ENCODE measurements around the gene RAG1.
A peak's percentile ranks its signal among the peaks of the same experiment; 100 is the strongest.

Gene RAG1

GRCh38 chr11:36617543-36618362 is 49.9 kb downstream of the RAG1 start:
- H3K27ac ChIP-seq (ENCODE audit: low read depth, low read length): no peak overlapping the region
- H3K4me1 ChIP-seq (ENCODE audit: insufficient read depth, low read length): peaks cover 23% of the 10 kb centered on the region
- no peak overlapping the region for H3K4me3 ChIP-seq (ENCODE audit: low read depth in 1 of 2, low read length in 2 of 2)
- H3K9me3 ChIP-seq (ENCODE audit: low read length): no peaks in the 10 kb centered on the region
- no peaks in the 10 kb centered on the region for H3K36me3 ChIP-seq (ENCODE audit: insufficient read depth, low read length)
- no peak overlapping the region for H3K9ac ChIP-seq (ENCODE audit: low read length)
- no peaks in the 10 kb centered on the region for H3K27me3 ChIP-seq (ENCODE audit: control insufficient read depth in 1 of 2, insufficient read depth in 2 of 2, low read length in 2 of 2)

DNA sequence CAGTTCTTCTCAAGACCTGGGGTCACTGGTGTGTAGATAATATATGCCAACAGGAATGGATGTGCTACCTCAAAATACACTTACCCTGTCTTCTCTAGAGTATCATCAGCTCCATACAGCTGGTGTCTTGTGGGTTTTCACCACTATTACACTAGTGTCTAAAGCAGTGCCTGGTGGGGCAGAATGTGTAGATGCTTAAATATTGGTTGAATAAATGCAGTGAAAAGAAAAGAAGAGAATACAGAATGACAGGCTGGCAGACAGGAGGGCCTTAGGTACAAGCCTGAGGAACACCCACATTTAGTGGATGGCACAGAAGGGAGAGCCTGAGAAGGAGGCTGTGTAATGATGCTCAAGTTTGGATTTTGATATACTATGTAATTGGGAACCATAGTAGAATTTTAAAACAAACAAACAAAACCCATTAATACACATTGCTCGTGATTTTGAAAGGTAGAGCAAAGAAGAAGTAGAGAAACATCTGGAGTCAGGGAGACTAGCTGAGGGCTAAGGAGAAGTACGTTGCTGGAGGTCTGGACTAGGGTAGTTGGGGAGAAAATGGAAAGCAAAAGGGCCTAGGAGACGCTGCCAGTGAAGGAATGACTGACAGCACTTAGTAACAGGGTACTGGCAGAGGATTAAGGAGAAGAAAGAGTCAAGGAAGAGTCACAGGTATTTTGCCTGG is 50.7 kb downstream of the RAG1 start:
- H3K27me3 ChIP-seq (ENCODE audit: control insufficient read depth in 1 of 2, insufficient read depth in 2 of 2, low read length in 2 of 2): no peaks in the 10 kb centered on the region
- no peaks in the 10 kb centered on the region for H3K36me3 ChIP-seq (ENCODE audit: insufficient read depth, low read length)
- H3K27ac ChIP-seq (ENCODE audit: low read depth, low read length): no peak overlapping the region
- no peaks in the 10 kb centered on the region for H3K9me3 ChIP-seq (ENCODE audit: low read length)
- H3K4me1 ChIP-seq (ENCODE audit: insufficient read depth, low read length): peaks cover 23% of the 10 kb centered on the region
- H3K4me3 ChIP-seq (ENCODE audit: low read depth in 1 of 2, low read length in 2 of 2): peak overlapping the region in 1 of 2 donors; percentile 33
- H3K9ac ChIP-seq (ENCODE audit: low read length): peak overlapping the region; percentile 21

GRCh38 chr11:36619502-36619901 is 51.7 kb downstream of the RAG1 start:
- Histone ChIP-seq H3K27ac (ENCODE audit: low read depth, low read length) (peak overlapping the region; percentile 47), H3K36me3 (ENCODE audit: insufficient read depth, low read length) (no peaks in the 10 kb centered on the region), H3K9ac (ENCODE audit: low read length) (peak overlapping the region; percentile 21), H3K4me1 (ENCODE audit: insufficient read depth, low read length) (peaks cover 23% of the 10 kb centered on the region), H3K4me3 (ENCODE audit: low read depth in 1 of 2, low read length in 2 of 2) (peak overlapping the region in 1 of 2 donors; percentile 33), H3K9me3 (ENCODE audit: low read length) (no peaks in the 10 kb centered on the region), H3K27me3 (ENCODE audit: control insufficient read depth in 1 of 2, insufficient read depth in 2 of 2, low read length in 2 of 2) (no peaks in the 10 kb centered on the region)

DNA sequence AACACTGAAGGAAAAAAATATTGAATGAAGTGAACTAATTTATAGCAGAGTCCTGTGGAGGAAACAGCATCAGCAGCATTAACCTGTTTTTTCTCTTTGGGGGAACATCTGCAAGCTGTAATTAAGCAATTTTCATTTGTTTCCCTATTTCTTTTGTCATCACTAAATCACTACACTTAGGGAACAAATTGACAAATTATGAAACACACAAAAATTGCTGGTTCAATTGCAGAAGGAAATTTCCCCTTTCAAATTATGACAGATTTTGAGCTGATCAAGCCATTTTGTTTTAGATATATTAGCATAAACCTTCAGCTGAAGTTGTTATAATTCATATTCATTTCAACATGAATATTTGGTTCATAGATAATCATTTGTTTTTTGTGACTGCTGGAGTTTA is 52.4 kb downstream of the RAG1 start:
- Histone ChIP-seq H3K4me1 (ENCODE audit: insufficient read depth, low read length) (peaks cover 23% of the 10 kb centered on the region), H3K27me3 (ENCODE audit: control insufficient read depth in 1 of 2, insufficient read depth in 2 of 2, low read length in 2 of 2) (no peaks in the 10 kb centered on the region), H3K36me3 (ENCODE audit: insufficient read depth, low read length) (no peaks in the 10 kb centered on the region), H3K4me3 (ENCODE audit: low read depth in 1 of 2, low read length in 2 of 2) (no peak overlapping the region), H3K9ac (ENCODE audit: low read length) (no peak overlapping the region), H3K27ac (ENCODE audit: low read depth, low read length) (no peak overlapping the region), H3K9me3 (ENCODE audit: low read length) (no peaks in the 10 kb centered on the region)

- no peak overlapping the region for H3K27ac ChIP-seq (ENCODE audit: low read depth, low read length)
- H3K27me3 ChIP-seq (ENCODE audit: control insufficient read depth in 1 of 2, insufficient read depth in 2 of 2, low read length in 2 of 2): no peaks in the 10 kb centered on the region
- no peak overlapping the region for H3K4me3 ChIP-seq (ENCODE audit: low read depth in 1 of 2, low read length in 2 of 2)
- peaks cover 20% of the 10 kb centered on the region for H3K4me1 ChIP-seq (ENCODE audit: insufficient read depth, low read length)
- no peaks in the 10 kb centered on the region for H3K36me3 ChIP-seq (ENCODE audit: insufficient read depth, low read length)
- H3K9me3 ChIP-seq (ENCODE audit: low read length): no peaks in the 10 kb centered on the region
- H3K9ac ChIP-seq (ENCODE audit: low read length): no peak overlapping the region
These were observed 54.8 kb downstream of the RAG1 start for GRCh38 chr11:36622431-36623136.

- no peak overlapping the region for H3K4me3 ChIP-seq (ENCODE audit: low read depth in 1 of 2, low read length in 2 of 2)
- no peak overlapping the region for H3K27ac ChIP-seq (ENCODE audit: low read depth, low read length)
- H3K4me1 ChIP-seq (ENCODE audit: insufficient read depth, low read length): peaks cover 16% of the 10 kb centered on the region
- no peaks in the 10 kb centered on the region for H3K27me3 ChIP-seq (ENCODE audit: control insufficient read depth in 1 of 2, insufficient read depth in 2 of 2, low read length in 2 of 2)
- H3K9me3 ChIP-seq (ENCODE audit: low read length): no peaks in the 10 kb centered on the region
- H3K36me3 ChIP-seq (ENCODE audit: insufficient read depth, low read length): no peaks in the 10 kb centered on the region
- H3K9ac ChIP-seq (ENCODE audit: low read length): no peak overlapping the region
These were observed 55.7 kb downstream of the RAG1 start for GRCh38 chr11:36623494-36623893.

- H3K4me3 ChIP-seq (ENCODE audit: low read depth in 1 of 2, low read length in 2 of 2): no peak overlapping the region
- peaks cover 23% of the 10 kb centered on the region for H3K4me1 ChIP-seq (ENCODE audit: insufficient read depth, low read length)
- no peak overlapping the region for H3K27ac ChIP-seq (ENCODE audit: low read depth, low read length)
- no peaks in the 10 kb centered on the region for H3K27me3 ChIP-seq (ENCODE audit: control insufficient read depth in 1 of 2, insufficient read depth in 2 of 2, low read length in 2 of 2)
- no peak overlapping the region for H3K9ac ChIP-seq (ENCODE audit: low read length)
- no peaks in the 10 kb centered on the region for H3K36me3 ChIP-seq (ENCODE audit: insufficient read depth, low read length)
- H3K9me3 ChIP-seq (ENCODE audit: low read length): no peaks in the 10 kb centered on the region
These were observed 59.2 kb downstream of the RAG1 start for GRCh38 chr11:36627006-36627405.

GRCh38 chr11:36627471-36627870 is 59.7 kb downstream of the RAG1 start:
- Histone ChIP-seq H3K27me3 (ENCODE audit: control insufficient read depth in 1 of 2, insufficient read depth in 2 of 2, low read length in 2 of 2) (no peaks in the 10 kb centered on the region), H3K4me3 (ENCODE audit: low read depth in 1 of 2, low read length in 2 of 2) (no peak overlapping the region), H3K27ac (ENCODE audit: low read depth, low read length) (no peak overlapping the region), H3K36me3 (ENCODE audit: insufficient read depth, low read length) (no peaks in the 10 kb centered on the region), H3K9ac (ENCODE audit: low read length) (no peak overlapping the region), H3K4me1 (ENCODE audit: insufficient read depth, low read length) (peaks cover 23% of the 10 kb centered on the region), H3K9me3 (ENCODE audit: low read length) (no peaks in the 10 kb centered on the region)

GRCh38 chr11:36628141-36628540 is 60.3 kb downstream of the RAG1 start:
- H3K27ac ChIP-seq (ENCODE audit: low read depth, low read length): no peak overlapping the region
- no peaks in the 10 kb centered on the region for H3K9me3 ChIP-seq (ENCODE audit: low read length)
- H3K4me3 ChIP-seq (ENCODE audit: low read depth in 1 of 2, low read length in 2 of 2): no peak overlapping the region
- H3K9ac ChIP-seq (ENCODE audit: low read length): no peak overlapping the region
- H3K27me3 ChIP-seq (ENCODE audit: control insufficient read depth in 1 of 2, insufficient read depth in 2 of 2, low read length in 2 of 2): no peaks in the 10 kb centered on the region
- peaks cover 24% of the 10 kb centered on the region for H3K4me1 ChIP-seq (ENCODE audit: insufficient read depth, low read length)
- H3K36me3 ChIP-seq (ENCODE audit: insufficient read depth, low read length): no peaks in the 10 kb centered on the region

GRCh38 chr11:36628765-36629244 is 61.0 kb downstream of the RAG1 start:
- H3K9ac ChIP-seq (ENCODE audit: low read length): no peak overlapping the region
- peak overlapping the region; percentile 5 for H3K27ac ChIP-seq (ENCODE audit: low read depth, low read length)
- no peaks in the 10 kb centered on the region for H3K9me3 ChIP-seq (ENCODE audit: low read length)
- no peak overlapping the region for H3K4me3 ChIP-seq (ENCODE audit: low read depth in 1 of 2, low read length in 2 of 2)
- no peaks in the 10 kb centered on the region for H3K36me3 ChIP-seq (ENCODE audit: insufficient read depth, low read length)
- H3K27me3 ChIP-seq (ENCODE audit: control insufficient read depth in 1 of 2, insufficient read depth in 2 of 2, low read length in 2 of 2): no peaks in the 10 kb centered on the region
- peaks cover 26% of the 10 kb centered on the region for H3K4me1 ChIP-seq (ENCODE audit: insufficient read depth, low read length)
